ENCODE measurements around the gene VPS29. TPM values are rescaled to one million over a fixed set of nuclear protein-coding genes. Genes with fewer than 3 reads are reported as not detected.

Gene VPS29
- total and polyA plus RNA-seq, 9 of the 15 experiments (the other 6 are each of a cell fraction or from before 2014, with no cell fraction given), result 85.8 to 638 (median 272) TPM

DNA sequence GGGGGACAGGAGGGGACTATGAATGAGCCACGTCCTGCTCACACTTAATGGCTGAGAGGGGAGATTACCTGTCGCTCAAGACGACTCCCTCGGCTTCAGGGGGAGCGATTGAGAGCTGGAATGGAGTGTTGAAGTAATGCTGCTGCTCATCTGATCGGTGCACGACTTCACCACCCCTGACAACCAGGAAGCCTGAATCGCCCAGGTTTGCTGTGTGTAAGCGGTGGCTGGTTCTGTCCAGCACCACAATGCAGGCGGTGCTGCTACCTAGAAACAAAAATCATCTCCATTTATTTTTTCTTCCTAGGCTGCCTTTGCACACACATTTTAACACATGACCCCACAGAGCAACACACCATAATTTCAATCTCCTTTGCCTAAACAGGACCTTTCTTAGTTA, 43.9 kb upstream of the VPS29 start:
- in situ Hi-C loops (cut with MboI), result no loop called here
- no peak overlapping the region for H2AFZ ChIP-seq (ENCODE audit: low read depth, low read length)
- H3K9me1 ChIP-seq (ENCODE audit: control insufficient read depth, insufficient read depth, low read length), result no peaks in the 10 kb centered on the region
- H3K27me3 ChIP-seq (ENCODE audit: control insufficient read depth in 2 of 2, insufficient read depth in 2 of 2, low read length in 2 of 2), result no peaks in the 10 kb centered on the region
- H3K9me3 ChIP-seq (replicated peaks; ENCODE audit: control insufficient read depth, insufficient read depth, low read depth, low read length), result no peaks in the 10 kb centered on the region
- peak overlapping the region in 1 of 2 experiments; percentile 43; a peak in 1 of 4 replicates for H3K9ac ChIP-seq (ENCODE audit: insufficient read depth in 1 of 2, low read depth in 2 of 2, low read length in 2 of 2)
- no peak overlapping the region for H3K4me2 ChIP-seq (ENCODE audit: insufficient read depth, low read length)
- no peak overlapping the region; the same call in 2 of the 3 replicates for H3K27ac ChIP-seq (ENCODE audit: extremely low read depth, low read depth, low read length)
- TF ChIP-seq, protein P1, sequence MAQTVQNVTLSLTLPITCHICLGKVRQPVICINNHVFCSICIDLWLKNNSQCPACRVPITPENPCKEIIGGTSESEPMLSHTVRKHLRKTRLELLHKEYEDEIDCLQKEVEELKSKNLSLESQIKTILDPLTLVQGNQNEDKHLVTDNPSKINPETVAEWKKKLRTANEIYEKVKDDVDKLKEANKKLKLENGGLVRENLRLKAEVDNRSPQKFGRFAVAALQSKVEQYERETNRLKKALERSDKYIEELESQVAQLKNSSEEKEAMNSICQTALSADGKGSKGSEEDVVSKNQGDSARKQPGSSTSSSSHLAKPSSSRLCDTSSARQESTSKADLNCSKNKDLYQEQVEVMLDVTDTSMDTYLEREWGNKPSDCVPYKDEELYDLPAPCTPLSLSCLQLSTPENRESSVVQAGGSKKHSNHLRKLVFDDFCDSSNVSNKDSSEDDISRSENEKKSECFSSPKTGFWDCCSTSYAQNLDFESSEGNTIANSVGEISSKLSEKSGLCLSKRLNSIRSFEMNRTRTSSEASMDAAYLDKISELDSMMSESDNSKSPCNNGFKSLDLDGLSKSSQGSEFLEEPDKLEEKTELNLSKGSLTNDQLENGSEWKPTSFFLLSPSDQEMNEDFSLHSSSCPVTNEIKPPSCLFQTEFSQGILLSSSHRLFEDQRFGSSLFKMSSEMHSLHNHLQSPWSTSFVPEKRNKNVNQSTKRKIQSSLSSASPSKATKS (CRISPR knock-in tag; IDR thresholded peaks at IDR 0.05), result no peak
- no peak for TF ChIP-seq BRF1 (IDR thresholded peaks at IDR 0.05; ENCODE audit: borderline replicate concordance, extremely low read depth, insufficient read length)
- TF ChIP-seq RFX5 (IDR thresholded peaks at IDR 0.05; ENCODE audit: low read depth, low read length), result no peak
- TF ChIP-seq NCOR1 (IDR thresholded peaks at IDR 0.05), result no peak
- TF ChIP-seq ZNF121 (CRISPR knock-in tag; conservative IDR thresholded peaks at IDR 0.05), result no peak
- no peak for TF ChIP-seq KAT7 (CRISPR knock-in tag; IDR thresholded peaks at IDR 0.05; ENCODE audit: borderline replicate concordance)
- no peak for TF ChIP-seq GABPA (tag; conservative IDR thresholded peaks at IDR 0.05; ENCODE audit: low read depth)
- TF ChIP-seq ETV6 (IDR thresholded peaks at IDR 0.05; ENCODE audit: borderline replicate concordance in 1 of 2, low read depth in 2 of 2, low read length in 1 of 2), result no peak
- no peak for TF ChIP-seq ETV6 (CRISPR knock-in tag; IDR thresholded peaks at IDR 0.05; ENCODE audit: borderline replicate concordance)
- TF ChIP-seq, protein P2, sequence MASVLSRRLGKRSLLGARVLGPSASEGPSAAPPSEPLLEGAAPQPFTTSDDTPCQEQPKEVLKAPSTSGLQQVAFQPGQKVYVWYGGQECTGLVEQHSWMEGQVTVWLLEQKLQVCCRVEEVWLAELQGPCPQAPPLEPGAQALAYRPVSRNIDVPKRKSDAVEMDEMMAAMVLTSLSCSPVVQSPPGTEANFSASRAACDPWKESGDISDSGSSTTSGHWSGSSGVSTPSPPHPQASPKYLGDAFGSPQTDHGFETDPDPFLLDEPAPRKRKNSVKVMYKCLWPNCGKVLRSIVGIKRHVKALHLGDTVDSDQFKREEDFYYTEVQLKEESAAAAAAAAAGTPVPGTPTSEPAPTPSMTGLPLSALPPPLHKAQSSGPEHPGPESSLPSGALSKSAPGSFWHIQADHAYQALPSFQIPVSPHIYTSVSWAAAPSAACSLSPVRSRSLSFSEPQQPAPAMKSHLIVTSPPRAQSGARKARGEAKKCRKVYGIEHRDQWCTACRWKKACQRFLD (CRISPR knock-in tag; IDR thresholded peaks at IDR 0.05), result no peak
- no peak for TF ChIP-seq ZNF274 (IDR thresholded peaks at IDR 0.05; ENCODE audit: borderline replicate concordance, low read depth, low read length)
- TF ChIP-seq ZNF165 (CRISPR knock-in tag; IDR thresholded peaks at IDR 0.05; ENCODE audit: borderline replicate concordance), result no peak
- no peak for TF ChIP-seq PTBP1 (IDR thresholded peaks at IDR 0.05; ENCODE audit: low read depth, low read length)
- no peak for TF ChIP-seq ZNF408 (CRISPR knock-in tag; IDR thresholded peaks at IDR 0.05; ENCODE audit: low read depth)
- no peak for TF ChIP-seq GATA2 (CRISPR knock-in tag; IDR thresholded peaks at IDR 0.05)
- no peak for TF ChIP-seq ZBTB17 (CRISPR knock-in tag; IDR thresholded peaks at IDR 0.05)
- TF ChIP-seq ZNF354B (CRISPR knock-in tag; IDR thresholded peaks at IDR 0.05), result no peak
- no peak for TF ChIP-seq ILK (tag; IDR thresholded peaks at IDR 0.05; ENCODE audit: borderline replicate concordance, low read depth)
- TF ChIP-seq, protein P3, sequence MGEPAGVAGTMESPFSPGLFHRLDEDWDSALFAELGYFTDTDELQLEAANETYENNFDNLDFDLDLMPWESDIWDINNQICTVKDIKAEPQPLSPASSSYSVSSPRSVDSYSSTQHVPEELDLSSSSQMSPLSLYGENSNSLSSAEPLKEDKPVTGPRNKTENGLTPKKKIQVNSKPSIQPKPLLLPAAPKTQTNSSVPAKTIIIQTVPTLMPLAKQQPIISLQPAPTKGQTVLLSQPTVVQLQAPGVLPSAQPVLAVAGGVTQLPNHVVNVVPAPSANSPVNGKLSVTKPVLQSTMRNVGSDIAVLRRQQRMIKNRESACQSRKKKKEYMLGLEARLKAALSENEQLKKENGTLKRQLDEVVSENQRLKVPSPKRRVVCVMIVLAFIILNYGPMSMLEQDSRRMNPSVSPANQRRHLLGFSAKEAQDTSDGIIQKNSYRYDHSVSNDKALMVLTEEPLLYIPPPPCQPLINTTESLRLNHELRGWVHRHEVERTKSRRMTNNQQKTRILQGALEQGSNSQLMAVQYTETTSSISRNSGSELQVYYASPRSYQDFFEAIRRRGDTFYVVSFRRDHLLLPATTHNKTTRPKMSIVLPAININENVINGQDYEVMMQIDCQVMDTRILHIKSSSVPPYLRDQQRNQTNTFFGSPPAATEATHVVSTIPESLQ (CRISPR knock-in tag; IDR thresholded peaks at IDR 0.05), result no peak
- no peak for TF ChIP-seq ZNF324 (CRISPR knock-in tag; IDR thresholded peaks at IDR 0.05)
- no peak for FAIRE-seq
- intact Hi-C loops (cut with micrococcal nuclease), result no loop called here
- ATAC-seq, result no peak
- CTCF ChIA-PET (ENCODE audit: low intra/inter-chr PET ratio), result no interaction called here
- H4K20me1 ChIP-seq (replicated peaks; ENCODE audit: control insufficient read depth, insufficient read depth, low read length), result no peaks in the 10 kb centered on the region
- DNase-seq (ENCODE audit: extremely low read depth in 1 of 4, low spot score in 3 of 4), result no peak
- H3K4me1 ChIP-seq (replicated peaks in 1 of 2; ENCODE audit: control insufficient read depth in 2 of 2, insufficient read depth in 2 of 2, low read length in 2 of 2), result peaks cover 2 to 4% of the 10 kb centered on the region in 2 experiments; a peak in 2 of 5 replicates
- H3K4me3 ChIP-seq, result no peak overlapping the region
- WGBS (ENCODE audit: insufficient coverage, low coverage, missing lambda C conversion rate), result 85% methylated on average over 10 of the region's 10 CpGs
- H3K79me2 ChIP-seq (ENCODE audit: control insufficient read depth, insufficient read depth, low read length), result peaks cover 37% of the 10 kb centered on the region
- POLR2A ChIA-PET, result no interaction called here
- BruUV-seq (replicated peaks), result no TSS peak
- H3K36me3 ChIP-seq (ENCODE audit: control insufficient read depth, insufficient read depth, low read length), result peaks cover 73% of the 10 kb centered on the region

Measured in K562 (cell line).